HUES6 (cell line): ENCODE data around the gene MIPEP.

ENCODE experiments used
- H3K27ac ChIP-seq: 2 replicates; pipeline ENCODE4 v1.7.0; 2013; ENCODE audit warnings: low read depth, mild to moderate bottlenecking, low read length, inconsistent platforms
- H3K27me3 ChIP-seq: 2 replicates; pipeline ENCODE4 v1.6.1; 2013; ENCODE audit warnings: low read length; ENCODE audit not compliant: control insufficient read depth, insufficient read depth
- H3K36me3 ChIP-seq: 2 replicates; pipeline ENCODE4 v1.6.1; 2013; ENCODE audit warnings: low read length; ENCODE audit not compliant: control insufficient read depth, insufficient read depth
- H3K4me1 ChIP-seq: 2 replicates; pipeline ENCODE4 v1.6.1; 2013; ENCODE audit warnings: low read length; ENCODE audit not compliant: control insufficient read depth, insufficient read depth
- H3K4me3 ChIP-seq: 2 replicates; pipeline ENCODE4 v1.5.1; 2013; ENCODE audit warnings: low read depth, low read length
- H3K9ac ChIP-seq: one replicate; pipeline ENCODE4 v1.6.1; 2013; ENCODE audit warnings: mild to moderate bottlenecking, low read length
- H3K9me3 ChIP-seq: 2 replicates; pipeline ENCODE4 v1.6.1; 2013; ENCODE audit warnings: low read depth, low read length; ENCODE audit not compliant: control insufficient read depth, insufficient read depth

Gene MIPEP

DNA sequence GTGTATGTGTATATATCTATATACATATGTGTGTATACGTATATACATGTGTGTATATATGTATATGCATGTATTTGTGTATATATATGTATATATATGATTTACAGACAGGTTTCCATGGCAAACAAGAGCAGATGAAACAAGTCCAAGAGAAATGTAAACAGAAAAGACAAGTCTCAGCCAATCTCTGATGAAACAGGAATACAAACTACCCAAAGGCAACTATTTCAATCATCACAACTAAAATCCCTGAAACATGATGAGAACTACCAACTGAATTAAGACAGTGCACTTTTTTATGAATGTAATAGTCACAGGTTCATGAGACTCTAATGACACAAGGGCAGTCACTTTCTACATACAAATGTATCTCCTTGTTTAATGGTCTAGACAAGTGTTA, 178.8 kb downstream of the MIPEP start:
- Histone ChIP-seq H3K4me1 (no peaks in the 10 kb centered on the region), H3K9me3 (no peaks in the 10 kb centered on the region; the same call in none of the 2 replicates), H3K27ac (no peak overlapping the region), H3K36me3 (no peaks in the 10 kb centered on the region), H3K27me3 (no peaks in the 10 kb centered on the region), H3K9ac (no peak overlapping the region), H3K4me3 (no peak overlapping the region)

DNA sequence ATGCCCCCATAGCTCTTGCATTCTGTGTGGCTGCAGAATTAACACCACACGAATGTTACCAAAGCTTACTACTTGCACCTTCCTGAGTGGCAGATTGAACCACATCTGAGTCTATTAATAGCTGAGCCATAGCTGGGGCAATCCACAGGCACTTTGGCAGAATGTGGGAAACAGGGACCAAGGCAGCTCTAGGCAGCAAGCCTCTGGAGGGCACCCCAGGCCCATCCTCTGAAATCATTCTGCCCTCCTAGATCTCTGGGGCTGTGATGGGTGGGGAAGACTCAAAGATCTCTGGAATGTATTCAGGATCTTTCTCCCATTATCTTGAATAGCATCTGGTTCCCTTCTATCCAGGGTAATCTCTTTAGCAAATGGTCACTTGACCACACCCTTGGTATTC, 179.7 kb downstream of the MIPEP start:
- H3K27ac ChIP-seq: no peak overlapping the region
- H3K4me1 ChIP-seq: no peaks in the 10 kb centered on the region
- no peaks in the 10 kb centered on the region for H3K36me3 ChIP-seq
- no peaks in the 10 kb centered on the region for H3K27me3 ChIP-seq
- no peak overlapping the region for H3K9ac ChIP-seq
- no peak overlapping the region for H3K4me3 ChIP-seq
- no peaks in the 10 kb centered on the region; the same call in none of the 2 replicates for H3K9me3 ChIP-seq

- no peak overlapping the region for H3K27ac ChIP-seq
- no peaks in the 10 kb centered on the region for H3K36me3 ChIP-seq
- no peak overlapping the region for H3K9ac ChIP-seq
- H3K4me3 ChIP-seq: no peak overlapping the region
- H3K9me3 ChIP-seq: no peaks in the 10 kb centered on the region
- no peaks in the 10 kb centered on the region for H3K27me3 ChIP-seq
- H3K4me1 ChIP-seq: no peaks in the 10 kb centered on the region
These were observed 181.5 kb downstream of the MIPEP start for GRCh38 chr13:23707674-23708073.

DNA sequence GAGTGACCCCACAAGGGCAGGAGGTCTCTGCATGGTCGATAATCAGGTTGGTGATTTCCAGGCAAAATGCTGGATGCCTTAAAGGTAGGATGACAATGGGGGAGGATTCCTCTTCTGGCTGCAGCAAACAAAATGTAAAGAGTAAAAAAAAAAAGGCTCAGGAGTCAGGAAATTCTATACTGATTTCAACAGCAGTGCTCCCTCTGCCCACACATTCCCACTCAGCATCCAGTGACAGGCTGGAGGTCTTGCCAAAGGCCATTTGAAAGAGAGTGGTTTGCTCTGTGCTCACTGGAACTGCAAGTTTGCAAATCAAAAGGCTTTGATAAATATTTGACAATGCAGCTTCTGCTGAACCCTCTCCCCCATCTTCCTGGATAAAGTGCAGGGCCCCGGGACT, 183.6 kb downstream of the MIPEP start:
- no peak overlapping the region for H3K4me3 ChIP-seq
- no peaks in the 10 kb centered on the region for H3K27me3 ChIP-seq
- no peak overlapping the region for H3K9ac ChIP-seq
- H3K4me1 ChIP-seq: peaks cover 5% of the 10 kb centered on the region; the same call in 1 of the 2 replicates
- no peaks in the 10 kb centered on the region for H3K36me3 ChIP-seq
- no peaks in the 10 kb centered on the region for H3K9me3 ChIP-seq
- H3K27ac ChIP-seq: no peak overlapping the region

DNA sequence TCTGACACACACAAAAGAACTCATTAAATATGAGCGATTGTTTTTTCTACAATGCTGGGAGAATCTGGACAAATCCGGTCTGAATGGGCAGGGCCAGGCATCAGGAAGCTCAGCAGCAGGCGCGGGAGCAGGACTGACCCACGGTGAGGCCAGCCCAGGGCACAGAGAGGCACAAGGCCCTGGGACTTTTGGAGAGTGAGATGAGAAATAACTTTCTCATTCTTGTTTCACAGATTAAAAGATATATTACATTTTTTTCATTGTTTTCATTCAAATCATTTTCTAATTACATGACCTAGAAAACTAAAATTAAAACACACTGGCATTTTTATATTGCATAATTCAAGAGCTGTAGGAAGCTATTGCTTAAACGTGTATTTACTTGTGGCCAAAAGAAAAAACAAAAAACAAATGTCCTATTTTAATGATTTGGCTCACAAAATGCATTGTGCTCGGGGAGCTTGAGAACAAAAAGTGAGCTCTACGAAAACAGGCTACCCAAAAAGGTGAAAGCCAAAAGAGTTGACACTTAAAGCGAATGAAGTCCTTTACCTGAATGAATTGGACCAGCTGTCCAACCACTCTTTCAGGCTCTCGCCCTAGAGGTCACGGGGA, 185.8 kb downstream of the MIPEP start:
- H3K4me1 ChIP-seq: peaks cover 5% of the 10 kb centered on the region; the same call in 1 of the 2 replicates
- H3K9ac ChIP-seq: no peak overlapping the region
- H3K36me3 ChIP-seq: no peaks in the 10 kb centered on the region
- no peaks in the 10 kb centered on the region for H3K27me3 ChIP-seq
- H3K27ac ChIP-seq: no peak overlapping the region
- H3K4me3 ChIP-seq: no peak overlapping the region
- H3K9me3 ChIP-seq: no peaks in the 10 kb centered on the region

GRCh38 chr13:23701636-23702035, 187.6 kb downstream of the MIPEP start:
- H3K9me3 ChIP-seq: no peaks in the 10 kb centered on the region
- no peaks in the 10 kb centered on the region for H3K27me3 ChIP-seq
- no peaks in the 10 kb centered on the region for H3K36me3 ChIP-seq
- no peak overlapping the region for H3K4me3 ChIP-seq
- peaks cover 9% of the 10 kb centered on the region for H3K4me1 ChIP-seq
- H3K27ac ChIP-seq: no peak overlapping the region
- no peak overlapping the region for H3K9ac ChIP-seq

- no peaks in the 10 kb centered on the region for H3K27me3 ChIP-seq
- H3K27ac ChIP-seq: no peak overlapping the region
- no peak overlapping the region for H3K4me3 ChIP-seq
- H3K4me1 ChIP-seq: peaks cover 14% of the 10 kb centered on the region
- no peaks in the 10 kb centered on the region for H3K9me3 ChIP-seq
- H3K36me3 ChIP-seq: no peaks in the 10 kb centered on the region
- no peak overlapping the region for H3K9ac ChIP-seq
These were observed 188.0 kb downstream of the MIPEP start for GRCh38 chr13:23701186-23701585.

DNA sequence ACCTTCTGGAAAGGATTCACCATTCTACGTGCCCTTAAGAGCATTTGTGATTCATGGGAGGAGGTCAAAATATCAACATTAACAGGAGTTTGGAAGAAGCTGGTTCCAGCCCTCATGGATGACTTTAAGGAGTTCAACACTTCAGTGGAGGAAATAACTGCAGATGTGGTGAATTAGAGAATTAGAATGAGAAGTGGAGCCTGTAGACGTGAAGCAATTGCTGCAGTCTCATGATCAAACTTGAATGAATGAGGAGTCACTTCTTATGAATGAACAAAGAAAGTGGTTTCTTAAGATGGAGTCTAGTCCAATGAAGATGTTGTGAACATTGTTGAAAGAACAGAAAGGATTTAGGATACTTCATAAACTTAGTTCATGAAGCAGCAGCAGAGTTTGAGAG, 189.9 kb downstream of the MIPEP start:
- Histone ChIP-seq H3K9me3 (no peaks in the 10 kb centered on the region), H3K9ac (no peak overlapping the region), H3K4me1 (peaks cover 19% of the 10 kb centered on the region), H3K4me3 (no peak overlapping the region), H3K27ac (no peak overlapping the region), H3K36me3 (no peaks in the 10 kb centered on the region), H3K27me3 (no peaks in the 10 kb centered on the region)

GRCh38 chr13:23697772-23698313, 191.4 kb downstream of the MIPEP start:
- Histone ChIP-seq H3K9ac (no peak overlapping the region), H3K9me3 (no peaks in the 10 kb centered on the region), H3K36me3 (no peaks in the 10 kb centered on the region), H3K27ac (no peak overlapping the region), H3K4me3 (no peak overlapping the region), H3K4me1 (peaks cover 19% of the 10 kb centered on the region), H3K27me3 (no peaks in the 10 kb centered on the region)

- no peaks in the 10 kb centered on the region for H3K36me3 ChIP-seq
- no peak overlapping the region for H3K27ac ChIP-seq
- H3K9me3 ChIP-seq: no peaks in the 10 kb centered on the region
- H3K4me1 ChIP-seq: peaks cover 14% of the 10 kb centered on the region
- H3K9ac ChIP-seq: no peak overlapping the region
- no peaks in the 10 kb centered on the region for H3K27me3 ChIP-seq
- H3K4me3 ChIP-seq: no peak overlapping the region
These were observed 192.6 kb downstream of the MIPEP start for GRCh38 chr13:23696610-23697009.

- Histone ChIP-seq H3K4me1 (peaks cover 13% of the 10 kb centered on the region), H3K27ac (peak overlapping the region; percentile 17; the same call in 1 of the 2 replicates), H3K9ac (no peak overlapping the region), H3K27me3 (no peaks in the 10 kb centered on the region), H3K4me3 (peak overlapping the region; percentile 27; the same call in 1 of the 2 replicates), H3K9me3 (no peaks in the 10 kb centered on the region), H3K36me3 (no peaks in the 10 kb centered on the region)
These were observed 193.3 kb downstream of the MIPEP start for GRCh38 chr13:23695711-23696464.
